Panc1 (cell line): ENCODE measurements around the gene NDUFB2. TPM values are rescaled to one million over a fixed set of nuclear protein-coding genes. Genes with fewer than 3 reads are reported as not detected.

Source experiments
- ATAC-seq: fragments of 200-7000 bp; cut with Tn5 transposase; 2 replicates; pipeline ENCODE4 v1.9.1; 2020; ENCODE audit warnings: mild to moderate bottlenecking, moderate library complexity
- BruUV-seq: library from RNA; stranded (reverse); fragments of 400-500 nt; replicated peaks from 2 replicates; lab custom pipeline; 2021; lab: Mats Ljungman, UMichigan
- CTCF ChIA-PET: fragments of 300-600 bp; sonication (Branson Sonifier 250); formaldehyde crosslinking; loops from one replicate; lab custom pipeline; 2022; ENCODE audit warnings: antibody characterized with exemption; lab: Charles Lee
- POLR2A ChIA-PET: fragments of 300-600 bp; sonication (Branson Sonifier 250); formaldehyde crosslinking; loops from one replicate; lab custom pipeline; 2022; ENCODE audit warnings: antibody characterized with exemption; lab: Charles Lee
- DNase-seq: peaks from one replicate; pipeline ENCODE4 v3.0.0-alpha.2; 2010; ENCODE audit warnings: low read depth, low spot score
- H3K27ac ChIP-seq: 2 replicates; pipeline ENCODE4 v1.5.1; 2011; ENCODE audit warnings: mild to moderate bottlenecking, low read length, inconsistent platforms
- H3K27me3 ChIP-seq: fragments of 200-500 bp; sonication (Bioruptor generic); 2 replicates; pipeline ENCODE4 v1.6.0; 2014; ENCODE audit warnings: low read length, inconsistent platforms; ENCODE audit not compliant: control insufficient read depth, insufficient read depth
- H3K36me3 ChIP-seq: fragments of 200-500 bp; sonication (Bioruptor generic); 2 replicates; pipeline ENCODE4 v1.5.1; 2014; ENCODE audit warnings: inconsistent platforms, mild to moderate bottlenecking, low read length, moderate library complexity; ENCODE audit not compliant: control insufficient read depth, insufficient read depth
- H3K4me1 ChIP-seq: 2 replicates; pipeline ENCODE4 v1.5.1; 2011; ENCODE audit warnings: inconsistent platforms, mild to moderate bottlenecking, low read length, moderate library complexity; ENCODE audit not compliant: control insufficient read depth, insufficient read depth
- H3K4me3 ChIP-seq, 2 experiments: 2 replicates each; pipeline ENCODE4 v1.5.1; 2011 to 2012; ENCODE audit warnings: low read depth in 2 of 2, low read length in 2 of 2, mild to moderate bottlenecking in 2 of 2, inconsistent platforms in 1 of 2, moderate library complexity in 1 of 2
- H3K9me3 ChIP-seq: fragments of 200-500 bp; sonication (Bioruptor generic); 2 replicates; pipeline ENCODE4 v1.5.1; 2014; ENCODE audit warnings: low read depth, mild to moderate bottlenecking, inconsistent platforms, low read length, moderate library complexity; ENCODE audit not compliant: control insufficient read depth, insufficient read depth
- POLR2AphosphoS5 ChIP-seq: IDR thresholded peaks from 2 replicates; pipeline ENCODE4 v1.6.1; 2012; ENCODE audit warnings: mild to moderate bottlenecking, low read depth, low read length, moderate library complexity
- SIN3A ChIP-seq: IDR thresholded peaks from 2 replicates; pipeline ENCODE4 v1.6.1; 2012; ENCODE audit warnings: low read depth, mild to moderate bottlenecking, low read length, moderate library complexity, borderline replicate concordance; ENCODE audit not compliant: insufficient read depth
- TCF7L2 ChIP-seq: IDR thresholded peaks from 2 replicates; pipeline ENCODE4 v1.6.1; 2011; ENCODE audit warnings: mild to moderate bottlenecking, low read depth, low read length, inconsistent platforms
- in situ Hi-C: cut with HindIII; loops from 2 replicates; pipeline ENCODE4 v1.10.0; 2016; ENCODE audit warnings: low sequenced_read_pairs, low pct_unique_long_range_greater_than_20kb
- intact Hi-C: fragments of 100-400 bp; cut with micrococcal nuclease; formaldehyde crosslinking; loops from one replicate; pipeline ENCODE4 v1.10.0; 2022; ENCODE audit not compliant: unreplicated experiment
- total RNA-seq: library from RNA; stranded (reverse); gene quantifications from one replicate; pipeline ENCODE4 v1.2.1, GENCODE V29; 2021; ENCODE audit not compliant: unreplicated experiment
- TF ChIP-seq, protein P1 (sequence below): fragments of 450-650 bp; IDR thresholded peaks from 2 replicates; pipeline ENCODE4 v1.5.1; 2017; ENCODE audit warnings: mild to moderate bottlenecking
- TF ChIP-seq, protein P2 (sequence below), 2 experiments: IDR thresholded peaks; 2 replicates each; pipeline ENCODE4 v1.6.1; 2011 to 2012; ENCODE audit warnings: low read depth in 2 of 2, control low read depth in 1 of 2, low read length in 1 of 2, mild to moderate bottlenecking in 1 of 2, moderate library complexity in 1 of 2; ENCODE audit not compliant: insufficient read depth in 1 of 2

NDUFB2 gene
- total RNA-seq, 1 experiment from 2014 or later = 246 TPM

DNA sequence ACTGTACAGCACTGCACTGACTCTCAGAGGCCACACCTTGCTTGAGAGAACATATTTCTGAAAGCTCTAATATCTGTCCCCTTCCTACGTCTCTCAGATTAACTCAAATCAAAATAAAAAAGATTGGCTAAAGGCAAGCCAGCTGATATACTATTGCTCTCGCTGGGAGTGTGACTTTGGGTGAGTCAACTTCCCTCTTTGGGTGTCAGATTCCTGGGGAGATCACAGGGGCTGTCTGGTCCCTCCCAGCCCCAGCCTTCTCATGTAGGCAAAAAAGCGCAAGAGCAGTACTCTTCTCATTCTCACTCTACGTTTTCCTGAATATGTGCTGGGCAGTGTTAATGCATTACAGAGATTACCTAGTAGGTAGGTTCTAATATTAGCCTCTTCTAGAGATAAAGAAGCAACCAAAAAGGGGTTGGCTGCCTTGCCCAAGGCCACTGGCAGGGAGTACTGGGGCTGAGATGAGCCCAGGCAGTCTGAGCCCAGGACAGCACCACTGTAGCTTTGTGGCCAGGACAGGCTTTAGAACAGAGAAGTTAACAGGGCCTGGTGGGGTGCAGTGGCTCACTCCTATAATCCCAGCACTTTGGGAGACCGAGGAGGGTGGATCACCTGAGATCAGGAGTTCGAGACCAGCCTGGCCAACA is 46.8 kb upstream of the NDUFB2 start:
- BruUV-seq = no TSS peak
- Histone ChIP-seq H3K4me3 (no peak overlapping the region), H3K36me3 (no peaks in the 10 kb centered on the region), H3K4me1 (no peaks in the 10 kb centered on the region), H3K27ac (no peak overlapping the region), H3K27me3 (no peaks in the 10 kb centered on the region), H3K9me3 (no peaks in the 10 kb centered on the region)
- ATAC-seq = no peak
- POLR2A ChIA-PET = no interaction called here
- DNase-seq = no peak
- intact Hi-C loops (no loop called here), in situ Hi-C loops (no loop called here)
- TF ChIP-seq POLR2AphosphoS5 (no peak), TCF7L2 (no peak)
- TF ChIP-seq, protein P1, sequence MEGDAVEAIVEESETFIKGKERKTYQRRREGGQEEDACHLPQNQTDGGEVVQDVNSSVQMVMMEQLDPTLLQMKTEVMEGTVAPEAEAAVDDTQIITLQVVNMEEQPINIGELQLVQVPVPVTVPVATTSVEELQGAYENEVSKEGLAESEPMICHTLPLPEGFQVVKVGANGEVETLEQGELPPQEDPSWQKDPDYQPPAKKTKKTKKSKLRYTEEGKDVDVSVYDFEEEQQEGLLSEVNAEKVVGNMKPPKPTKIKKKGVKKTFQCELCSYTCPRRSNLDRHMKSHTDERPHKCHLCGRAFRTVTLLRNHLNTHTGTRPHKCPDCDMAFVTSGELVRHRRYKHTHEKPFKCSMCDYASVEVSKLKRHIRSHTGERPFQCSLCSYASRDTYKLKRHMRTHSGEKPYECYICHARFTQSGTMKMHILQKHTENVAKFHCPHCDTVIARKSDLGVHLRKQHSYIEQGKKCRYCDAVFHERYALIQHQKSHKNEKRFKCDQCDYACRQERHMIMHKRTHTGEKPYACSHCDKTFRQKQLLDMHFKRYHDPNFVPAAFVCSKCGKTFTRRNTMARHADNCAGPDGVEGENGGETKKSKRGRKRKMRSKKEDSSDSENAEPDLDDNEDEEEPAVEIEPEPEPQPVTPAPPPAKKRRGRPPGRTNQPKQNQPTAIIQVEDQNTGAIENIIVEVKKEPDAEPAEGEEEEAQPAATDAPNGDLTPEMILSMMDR = no peak
- CTCF ChIA-PET = interaction anchor here (0.8 kb wide), 1 partner anchor 132 kb away, joined by 3 read pairs; no protein-coding TSS in a partner anchor

DNA sequence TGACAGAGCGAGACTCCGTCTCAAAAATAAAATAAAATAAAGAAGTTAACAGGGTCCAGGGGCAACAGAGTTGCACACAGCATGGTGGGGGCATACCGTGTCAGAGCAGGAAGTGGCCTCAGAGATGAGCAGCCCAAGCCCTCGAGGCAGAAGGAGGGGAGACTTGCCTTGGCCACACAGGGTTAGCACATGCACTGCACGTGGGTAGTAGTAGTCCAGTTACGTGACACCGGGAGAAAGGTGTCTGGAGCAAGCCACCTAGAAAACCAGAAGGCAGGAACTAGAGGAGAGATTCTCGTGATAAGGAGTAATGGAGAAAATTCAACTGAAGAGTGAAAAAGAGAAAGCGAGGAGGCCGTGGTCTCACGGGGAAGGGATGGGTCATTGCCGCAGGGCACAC is 46.1 kb upstream of the NDUFB2 start:
- H3K4me1 ChIP-seq = no peaks in the 10 kb centered on the region
- ChIA-PET CTCF (no interaction called here), POLR2A (no interaction called here)
- H3K27ac ChIP-seq = no peak overlapping the region
- no peaks in the 10 kb centered on the region for H3K9me3 ChIP-seq
- TF ChIP-seq SIN3A (no peak), POLR2AphosphoS5 (no peak), TCF7L2 (no peak)
- TF ChIP-seq, protein P2, sequence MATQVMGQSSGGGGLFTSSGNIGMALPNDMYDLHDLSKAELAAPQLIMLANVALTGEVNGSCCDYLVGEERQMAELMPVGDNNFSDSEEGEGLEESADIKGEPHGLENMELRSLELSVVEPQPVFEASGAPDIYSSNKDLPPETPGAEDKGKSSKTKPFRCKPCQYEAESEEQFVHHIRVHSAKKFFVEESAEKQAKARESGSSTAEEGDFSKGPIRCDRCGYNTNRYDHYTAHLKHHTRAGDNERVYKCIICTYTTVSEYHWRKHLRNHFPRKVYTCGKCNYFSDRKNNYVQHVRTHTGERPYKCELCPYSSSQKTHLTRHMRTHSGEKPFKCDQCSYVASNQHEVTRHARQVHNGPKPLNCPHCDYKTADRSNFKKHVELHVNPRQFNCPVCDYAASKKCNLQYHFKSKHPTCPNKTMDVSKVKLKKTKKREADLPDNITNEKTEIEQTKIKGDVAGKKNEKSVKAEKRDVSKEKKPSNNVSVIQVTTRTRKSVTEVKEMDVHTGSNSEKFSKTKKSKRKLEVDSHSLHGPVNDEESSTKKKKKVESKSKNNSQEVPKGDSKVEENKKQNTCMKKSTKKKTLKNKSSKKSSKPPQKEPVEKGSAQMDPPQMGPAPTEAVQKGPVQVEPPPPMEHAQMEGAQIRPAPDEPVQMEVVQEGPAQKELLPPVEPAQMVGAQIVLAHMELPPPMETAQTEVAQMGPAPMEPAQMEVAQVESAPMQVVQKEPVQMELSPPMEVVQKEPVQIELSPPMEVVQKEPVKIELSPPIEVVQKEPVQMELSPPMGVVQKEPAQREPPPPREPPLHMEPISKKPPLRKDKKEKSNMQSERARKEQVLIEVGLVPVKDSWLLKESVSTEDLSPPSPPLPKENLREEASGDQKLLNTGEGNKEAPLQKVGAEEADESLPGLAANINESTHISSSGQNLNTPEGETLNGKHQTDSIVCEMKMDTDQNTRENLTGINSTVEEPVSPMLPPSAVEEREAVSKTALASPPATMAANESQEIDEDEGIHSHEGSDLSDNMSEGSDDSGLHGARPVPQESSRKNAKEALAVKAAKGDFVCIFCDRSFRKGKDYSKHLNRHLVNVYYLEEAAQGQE (IDR thresholded peaks at IDR 0.05; ENCODE audit: insufficient read depth in 1 of 2, low read depth in 2 of 2, low read length in 1 of 2) = no peak
- TF ChIP-seq, protein P1 = no peak
- in situ Hi-C loops (no loop called here), intact Hi-C loops (no loop called here)
- DNase-seq (no peak), ATAC-seq (no peak)
- no peak overlapping the region for H3K4me3 ChIP-seq
- H3K27me3 ChIP-seq = no peaks in the 10 kb centered on the region
- BruUV-seq = no TSS peak
- H3K36me3 ChIP-seq = no peaks in the 10 kb centered on the region
